K562 (cell line): ENCODE measurements around the gene CLTB. TPM values are rescaled to one million over a fixed set of nuclear protein-coding genes. Genes with fewer than 3 reads are reported as not detected.
A peak's percentile ranks its signal among the peaks of the same experiment; 100 is the strongest.

Source experiments
- BRD4 ChIP-seq: fragments of 200-600 bp; sonication (generic); IDR thresholded peaks from 2 replicates; pipeline ENCODE4 v1.6.1; 2017; ENCODE audit warnings: inconsistent platforms
- CBX5 ChIP-seq: IDR thresholded peaks from 2 replicates; pipeline ENCODE4 v1.6.1; 2014; ENCODE audit warnings: low read depth, borderline replicate concordance
- CREB1 ChIP-seq, 2 experiments: sonication (generic) in 1 of 2; formaldehyde crosslinking in 1 of 2; IDR thresholded peaks; 2 replicates each; pipeline versions ENCODE4 v1.6.1 to v1.8.0; 2012 to 2022; ENCODE audit warnings: inconsistent platforms in 1 of 2, mild to moderate bottlenecking in 1 of 2, missing genetic modification reagents in 1 of 2, moderate library complexity in 1 of 2
- ETV5 ChIP-seq: sonication (generic); formaldehyde crosslinking; IDR thresholded peaks from 2 replicates; pipeline ENCODE4 v1.4.0; 2020; ENCODE audit warnings: low read depth, mild to moderate bottlenecking, missing genetic modification reagents
- FOXJ2 ChIP-seq: fragments of 200-800 bp; sonication (Bioruptor generic); IDR thresholded peaks from 2 replicates; pipeline ENCODE4 v1.6.1; 2016; ENCODE audit warnings: missing genetic modification characterization, missing compliant biosample characterization
- KDM4B ChIP-seq, 2 experiments: fragments of 450-650 bp in 1 of 2; sonication (generic) in 1 of 2; IDR thresholded peaks; 2 replicates each; pipeline ENCODE4 v1.6.1; 2016 to 2017; ENCODE audit warnings: borderline replicate concordance in 2 of 2, antibody characterized with exemption in 1 of 2, low read depth in 1 of 2, mild to moderate bottlenecking in 1 of 2
- MYNN ChIP-seq, 2 experiments: sonication (generic); formaldehyde crosslinking in 1 of 2; IDR thresholded peaks; 2 replicates each; pipeline versions ENCODE4 v1.5.0 to v1.6.1; 2016 to 2020; ENCODE audit warnings: antibody characterized with exemption in 1 of 2, missing genetic modification reagents in 1 of 2
- RB1 ChIP-seq: fragments of 450-650 bp; IDR thresholded peaks from 2 replicates; pipeline ENCODE4 v1.6.1; 2017; ENCODE audit warnings: low read depth, mild to moderate bottlenecking
- RBM22 ChIP-seq: fragments of 200-400 bp; formaldehyde crosslinking; IDR thresholded peaks from 2 replicates; pipeline ENCODE4 v1.6.1; 2018; ENCODE audit warnings: low read length, low read depth; ENCODE audit not compliant: poor library complexity, severe bottlenecking
- ZNF165 ChIP-seq: fragments of 250-450 bp; sonication (Bioruptor Pico); IDR thresholded peaks from 2 replicates; pipeline ENCODE4 v1.4.0; 2020; ENCODE audit warnings: borderline replicate concordance
- ZNF583 ChIP-seq: fragments of 250-450 bp; sonication (Bioruptor Pico); IDR thresholded peaks from 2 replicates; pipeline ENCODE4 v1.4.0; 2020
- polyA plus RNA-seq, 8 experiments: library from polyadenylated mRNA; depleted of rRNA in 4 of 8; stranded (reverse) in 5 of 8; unstranded in 3 of 8; fragments of >200 nt; fragmentation: Nextera tagmentation in 2 of 8; fragmentation: Illumina TruSeq in 1 of 8; extraction: Ambion mirVana in 2 of 8; extraction: Trizol in 1 of 8; gene quantifications; 2 replicates each; pipeline versions ENCODE4 v1.2.1 to v1.2.3, GENCODE V29; 2011 to 2014; ENCODE audit warnings: inconsistent platforms in 1 of 8, missing spikeins in 1 of 8
- total RNA-seq, 7 experiments: library from RNA; depleted of rRNA in 6 of 7; stranded (reverse); fragments of >200 nt in 6 of 7; fragmentation: Illumina TruSeq in 2 of 7; extraction: Trizol in 2 of 7; gene quantifications; 2 replicates each; pipeline versions ENCODE4 v1.2.1 to v1.2.3, GENCODE V29; 2011 to 2021; ENCODE audit warnings: low replicate concordance in 1 of 7
- TF ChIP-seq, protein P1 (sequence below): fragments of 200-400 bp; formaldehyde crosslinking; IDR thresholded peaks from 2 replicates; pipeline ENCODE4 v1.6.1; 2017; ENCODE audit warnings: mild to moderate bottlenecking, low read depth, low read length, moderate library complexity
- TF ChIP-seq, protein P2 (sequence below): fragments of 250-450 bp; sonication (Bioruptor Pico); IDR thresholded peaks from 2 replicates; pipeline ENCODE4 v1.9.0; 2021; ENCODE audit warnings: mild to moderate bottlenecking
- TF ChIP-seq, protein P3 (sequence below): fragments of 250-450 bp; sonication (Bioruptor Pico); IDR thresholded peaks from 2 replicates; pipeline ENCODE4 v1.5.0; 2021; ENCODE audit warnings: mild to moderate bottlenecking, moderate library complexity
- TF ChIP-seq, protein P4 (sequence below): sonication (generic); formaldehyde crosslinking; IDR thresholded peaks from 2 replicates; pipeline ENCODE4 v1.8.0; 2022; ENCODE audit warnings: missing genetic modification reagents, mild to moderate bottlenecking, moderate library complexity, borderline replicate concordance

CLTB gene
- total and polyA plus RNA-seq, 9 of the 15 experiments (the other 6 are each of a cell fraction or from before 2014, with no cell fraction given), result 1.8 to 117 (median 39.0) TPM

DNA sequence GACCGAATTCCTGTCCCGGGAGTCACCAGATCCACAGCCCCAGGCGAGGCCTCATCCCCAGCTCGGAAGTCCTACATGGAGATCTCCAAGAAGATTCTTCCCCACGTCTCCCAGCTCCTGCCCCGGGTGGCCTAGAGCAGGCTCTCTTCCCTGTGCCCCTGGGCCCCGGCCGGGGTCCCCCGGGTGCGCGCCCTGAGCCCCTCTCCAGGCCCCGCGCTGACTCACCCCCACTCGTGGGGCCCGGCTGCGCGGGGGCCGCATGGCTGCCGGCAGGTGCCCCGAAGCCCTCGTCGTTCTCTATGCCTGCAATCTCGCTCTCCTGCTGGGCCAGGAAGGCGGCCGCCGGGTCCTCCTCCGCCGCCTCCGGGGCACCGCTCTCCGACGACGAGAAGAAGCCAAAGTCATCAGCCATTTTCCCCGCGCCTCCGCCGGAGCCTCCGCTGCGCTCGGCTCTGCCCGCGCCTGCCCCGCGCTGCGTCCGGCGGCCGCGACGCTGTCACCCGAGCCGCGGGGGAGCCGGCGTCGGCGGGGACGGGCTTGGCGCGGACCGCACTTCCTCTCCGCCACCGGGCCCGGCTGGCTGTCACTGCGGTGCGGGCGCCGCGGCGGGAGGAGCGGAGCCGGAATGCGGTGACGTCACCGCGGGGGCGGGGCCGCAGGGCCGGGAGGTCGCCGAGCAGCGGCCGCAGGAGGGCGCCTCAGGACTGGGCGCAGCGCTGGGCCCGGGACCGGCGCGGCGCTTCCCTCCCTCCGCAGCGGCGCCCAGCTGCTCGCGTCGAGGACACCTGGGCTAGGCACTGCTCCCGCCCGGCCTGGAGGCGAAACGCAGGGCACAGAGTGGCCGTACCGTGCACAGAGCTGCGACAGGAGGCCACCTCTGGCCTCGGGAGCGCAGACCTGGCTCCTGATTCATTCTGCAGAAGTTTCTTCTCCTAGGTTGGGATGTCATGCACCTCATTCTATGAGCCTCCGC, at the start of gene CLTB (continued):
- TF ChIP-seq RB1, result peak; percentile 99; the same call in 1 of the 2 replicates
- TF ChIP-seq ZNF583 (CRISPR knock-in tag), result no peak
- no peak for TF ChIP-seq ETV5 (CRISPR knock-in tag)
- TF ChIP-seq, protein P1, sequence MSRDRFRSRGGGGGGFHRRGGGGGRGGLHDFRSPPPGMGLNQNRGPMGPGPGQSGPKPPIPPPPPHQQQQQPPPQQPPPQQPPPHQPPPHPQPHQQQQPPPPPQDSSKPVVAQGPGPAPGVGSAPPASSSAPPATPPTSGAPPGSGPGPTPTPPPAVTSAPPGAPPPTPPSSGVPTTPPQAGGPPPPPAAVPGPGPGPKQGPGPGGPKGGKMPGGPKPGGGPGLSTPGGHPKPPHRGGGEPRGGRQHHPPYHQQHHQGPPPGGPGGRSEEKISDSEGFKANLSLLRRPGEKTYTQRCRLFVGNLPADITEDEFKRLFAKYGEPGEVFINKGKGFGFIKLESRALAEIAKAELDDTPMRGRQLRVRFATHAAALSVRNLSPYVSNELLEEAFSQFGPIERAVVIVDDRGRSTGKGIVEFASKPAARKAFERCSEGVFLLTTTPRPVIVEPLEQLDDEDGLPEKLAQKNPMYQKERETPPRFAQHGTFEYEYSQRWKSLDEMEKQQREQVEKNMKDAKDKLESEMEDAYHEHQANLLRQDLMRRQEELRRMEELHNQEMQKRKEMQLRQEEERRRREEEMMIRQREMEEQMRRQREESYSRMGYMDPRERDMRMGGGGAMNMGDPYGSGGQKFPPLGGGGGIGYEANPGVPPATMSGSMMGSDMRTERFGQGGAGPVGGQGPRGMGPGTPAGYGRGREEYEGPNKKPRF, result no peak
- TF ChIP-seq, protein P2, sequence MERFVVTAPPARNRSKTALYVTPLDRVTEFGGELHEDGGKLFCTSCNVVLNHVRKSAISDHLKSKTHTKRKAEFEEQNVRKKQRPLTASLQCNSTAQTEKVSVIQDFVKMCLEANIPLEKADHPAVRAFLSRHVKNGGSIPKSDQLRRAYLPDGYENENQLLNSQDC (CRISPR knock-in tag), result no peak
- TF ChIP-seq MYNN (IDR thresholded peaks at IDR 0.05), result no peak; the same call in 1 of the 2 replicates
- TF ChIP-seq MYNN (CRISPR knock-in tag; IDR thresholded peaks at IDR 0.05), result no peak
- no peak for TF ChIP-seq CBX5
- no peak for TF ChIP-seq KDM4B (IDR thresholded peaks at IDR 0.05; ENCODE audit: borderline replicate concordance in 2 of 2, low read depth in 1 of 2)
- TF ChIP-seq CREB1 (IDR thresholded peaks at IDR 0.05), result peak; percentile 82
- TF ChIP-seq CREB1 (CRISPR knock-in tag; IDR thresholded peaks at IDR 0.05), result peak; percentile 88
- no peak for TF ChIP-seq BRD4
- no peak; the same call in 1 of the 2 replicates for TF ChIP-seq FOXJ2 (tag)
- TF ChIP-seq, protein P3, sequence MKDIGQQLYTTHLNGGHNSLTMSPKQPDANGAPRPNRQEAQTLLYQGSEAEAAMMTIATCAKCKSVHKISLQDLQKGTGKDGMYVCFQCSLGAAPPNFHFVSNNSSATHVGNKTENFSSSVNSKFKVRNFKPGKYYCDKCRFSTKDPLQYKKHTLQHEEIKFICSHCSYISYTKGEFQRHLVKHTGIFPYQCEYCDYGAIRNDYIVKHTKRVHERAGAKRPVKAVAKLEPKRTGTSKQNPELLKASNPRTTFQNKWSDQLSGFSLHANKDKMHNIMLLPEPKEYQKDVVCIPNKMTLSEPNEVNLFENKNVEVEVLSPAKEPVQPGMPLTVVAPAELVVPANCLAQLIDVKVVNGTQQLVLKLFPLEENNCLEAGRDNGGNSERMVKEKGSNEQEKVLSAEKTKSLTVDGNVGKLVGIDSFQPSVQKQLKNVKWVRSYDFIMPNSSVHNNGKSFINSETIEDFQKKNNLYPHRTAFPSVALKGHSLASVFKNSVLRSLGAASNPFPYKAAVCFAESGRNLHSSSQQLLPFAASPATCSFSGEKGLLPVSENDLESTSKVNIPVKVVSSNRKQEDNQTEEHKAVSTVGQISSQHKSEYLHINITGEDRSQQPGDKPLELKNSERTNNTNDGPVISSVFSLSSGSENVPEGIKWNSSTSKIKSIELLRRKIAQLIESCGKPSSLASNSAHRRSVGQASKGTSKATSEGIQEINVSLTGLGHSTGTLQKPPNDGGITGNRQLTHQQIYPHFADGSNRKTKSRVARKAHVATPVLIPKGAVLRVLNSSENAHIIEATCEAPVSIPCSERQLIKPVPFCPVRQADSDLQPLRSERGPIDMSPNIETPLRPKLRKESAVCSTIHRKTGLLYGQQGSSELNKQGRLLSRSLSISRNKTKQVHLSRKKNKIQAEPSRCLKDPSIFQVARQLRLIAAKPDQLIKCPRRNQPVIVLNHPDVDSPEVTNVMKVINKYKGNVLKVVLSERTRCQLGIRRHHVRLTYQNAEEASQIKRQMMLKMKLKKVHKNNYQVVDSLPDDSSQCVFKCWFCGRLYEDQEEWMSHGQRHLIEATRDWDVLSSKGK (CRISPR knock-in tag), result no peak
- peak; percentile 53 for TF ChIP-seq RBM22
- no peak for TF ChIP-seq ZNF165
- TF ChIP-seq, protein P4, sequence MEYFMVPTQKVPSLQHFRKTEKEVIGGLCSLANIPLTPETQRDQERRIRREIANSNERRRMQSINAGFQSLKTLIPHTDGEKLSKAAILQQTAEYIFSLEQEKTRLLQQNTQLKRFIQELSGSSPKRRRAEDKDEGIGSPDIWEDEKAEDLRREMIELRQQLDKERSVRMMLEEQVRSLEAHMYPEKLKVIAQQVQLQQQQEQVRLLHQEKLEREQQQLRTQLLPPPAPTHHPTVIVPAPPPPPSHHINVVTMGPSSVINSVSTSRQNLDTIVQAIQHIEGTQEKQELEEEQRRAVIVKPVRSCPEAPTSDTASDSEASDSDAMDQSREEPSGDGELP (CRISPR knock-in tag), result peak; percentile 95
